EL (cell line): ENCODE results near the gene ZNF70.

Source experiments
- DNase-seq: peaks from one replicate; pipeline ENCODE4 v3.0.0-alpha.2; 2016

The ZNF70 gene

GRCh38 chr22:23750714-23751440, at the start of gene ZNF70:
Gene ZNF70, minus strand, starts transcription at chr22:23751112. Its CDS starts 5,972 bp downstream, at chr22:23745140.
- peak; percentile 80 for DNase-seq

- DNase-seq, result no peak
Measured at GRCh38 chr22:23796461-23796860, 45.5 kb upstream of the ZNF70 start.

- no peak for DNase-seq
Measured at GRCh38 chr22:23793326-23793725, 42.4 kb upstream of the ZNF70 start.

- DNase-seq, result no peak
Measured at GRCh38 chr22:23791738-23792645, 41.1 kb upstream of the ZNF70 start.

- DNase-seq, result peak; percentile 38
Measured at GRCh38 chr22:23790819-23791737, 40.2 kb upstream of the ZNF70 start.

GRCh38 chr22:23789638-23790037, 38.7 kb upstream of the ZNF70 start:
- no peak for DNase-seq

- no peak for DNase-seq
Measured at GRCh38 chr22:23789121-23789520, 38.2 kb upstream of the ZNF70 start.

GRCh38 chr22:23787910-23788309, 37.0 kb upstream of the ZNF70 start:
- no peak for DNase-seq

GRCh38 chr22:23787600-23787896, 36.6 kb upstream of the ZNF70 start:
- no peak for DNase-seq

GRCh38 chr22:23786752-23787599, 36.1 kb upstream of the ZNF70 start, which contains the start of gene SMARCB1:
Gene SMARCB1, plus strand, starts transcription at chr22:23786966. Its CDS starts 204 bp downstream, at chr22:23787170.
- peak; percentile 89 for DNase-seq

GRCh38 chr22:23786261-23786710, 35.4 kb upstream of the ZNF70 start:
- DNase-seq, result no peak

- DNase-seq, result peak; percentile 76
Measured at GRCh38 chr22:23784215-23784732, 33.4 kb upstream of the ZNF70 start.

GRCh38 chr22:23783265-23784150, 32.6 kb upstream of the ZNF70 start:
- no peak for DNase-seq

- DNase-seq, result no peak
Measured at GRCh38 chr22:23782703-23783102, 31.8 kb upstream of the ZNF70 start.

GRCh38 chr22:23782252-23782651, 31.3 kb upstream of the ZNF70 start:
- DNase-seq, result no peak

- peak; percentile 93 for DNase-seq
Measured at GRCh38 chr22:23781511-23782183, 30.7 kb upstream of the ZNF70 start.

GRCh38 chr22:23781065-23781464, 30.2 kb upstream of the ZNF70 start:
- DNase-seq, result no peak

- no peak for DNase-seq
Measured at GRCh38 chr22:23780146-23780748, 29.3 kb upstream of the ZNF70 start.

- DNase-seq, result no peak
Measured at GRCh38 chr22:23779731-23780130, 28.8 kb upstream of the ZNF70 start.

GRCh38 chr22:23779083-23779482, 28.2 kb upstream of the ZNF70 start:
- no peak for DNase-seq
